ENCODE results near the gene STC2.

The STC2 gene

DNA sequence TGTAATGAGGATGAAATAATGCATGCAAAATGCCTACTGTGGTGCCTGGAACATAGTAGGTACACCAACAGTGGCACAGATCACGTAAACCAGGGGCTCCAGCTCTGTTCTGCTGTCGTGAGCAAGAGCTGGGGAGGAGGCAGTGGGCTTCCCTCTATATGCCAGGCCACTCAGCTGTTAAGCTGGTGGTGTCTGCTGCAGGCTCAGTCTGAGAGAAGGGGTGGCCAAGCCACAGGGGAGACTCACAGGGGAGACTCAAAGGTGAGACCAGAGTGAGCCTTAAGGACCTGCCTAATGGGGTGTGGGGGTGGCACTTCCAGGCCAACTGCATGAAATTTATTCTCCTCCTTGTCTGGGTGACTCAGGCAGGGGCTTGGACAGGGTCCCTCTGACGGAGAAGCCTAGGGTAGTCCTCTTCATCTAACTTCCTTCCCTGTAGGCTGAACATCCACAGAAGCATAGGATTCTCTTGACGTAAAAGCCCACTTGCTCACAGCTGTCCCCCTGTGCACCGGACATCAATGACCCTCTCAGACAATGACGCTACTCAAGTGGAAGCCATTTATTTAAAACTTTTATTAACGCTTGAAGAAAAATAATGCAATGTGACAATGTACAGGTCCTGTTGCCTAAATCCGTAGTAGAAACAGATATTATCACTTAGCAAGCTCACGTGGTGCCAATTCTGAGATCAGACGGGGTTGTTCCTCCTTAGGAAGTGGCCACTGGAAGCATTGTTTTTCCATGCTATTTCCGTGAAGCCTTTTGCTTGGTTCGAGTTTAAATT is 13.9 kb downstream of the STC2 start:
- DNase-seq (ENCODE audit: low read depth) = peak; percentile 40

- DNase-seq (ENCODE audit: low read depth) = no peak
Observed at GRCh38 chr5:173313351-173313801, 14.8 kb downstream of the STC2 start.

GRCh38 chr5:173312821-173313220 is 15.4 kb downstream of the STC2 start:
- no peak for DNase-seq (ENCODE audit: low read depth)

GRCh38 chr5:173311818-173312585 is 16.2 kb downstream of the STC2 start:
- DNase-seq (ENCODE audit: low read depth) = no peak

GRCh38 chr5:173310861-173311785 is 17.1 kb downstream of the STC2 start:
- DNase-seq (ENCODE audit: low read depth) = no peak

GRCh38 chr5:173310218-173310769 is 17.9 kb downstream of the STC2 start:
- DNase-seq (ENCODE audit: low read depth) = no peak

DNA sequence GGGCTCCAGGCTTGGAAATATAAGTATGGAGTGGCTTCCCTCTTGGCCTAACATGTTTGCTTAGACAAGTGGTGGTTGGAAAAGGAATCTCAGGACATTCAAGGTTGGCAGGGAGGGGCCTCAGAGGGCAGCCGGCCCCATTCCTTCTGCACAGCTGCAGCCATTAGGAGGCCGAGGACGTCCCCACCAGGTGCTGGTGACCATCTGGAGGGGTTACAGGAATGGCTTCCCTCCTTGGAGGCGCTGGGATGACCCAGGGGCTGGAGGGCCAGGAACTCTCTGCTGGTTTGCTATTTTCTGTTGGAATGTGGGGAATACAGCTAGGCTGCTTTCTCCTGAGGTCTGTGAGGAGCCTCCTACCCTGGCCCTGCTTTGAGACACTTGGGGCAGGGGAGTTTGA is 18.5 kb downstream of the STC2 start:
- DNase-seq (ENCODE audit: low read depth) = no peak

- no peak for DNase-seq (ENCODE audit: low read depth)
Observed at GRCh38 chr5:173308226-173308625, 20.0 kb downstream of the STC2 start.

- no peak for DNase-seq (ENCODE audit: low read depth)
Observed at GRCh38 chr5:173307695-173308094, 20.5 kb downstream of the STC2 start.

DNA sequence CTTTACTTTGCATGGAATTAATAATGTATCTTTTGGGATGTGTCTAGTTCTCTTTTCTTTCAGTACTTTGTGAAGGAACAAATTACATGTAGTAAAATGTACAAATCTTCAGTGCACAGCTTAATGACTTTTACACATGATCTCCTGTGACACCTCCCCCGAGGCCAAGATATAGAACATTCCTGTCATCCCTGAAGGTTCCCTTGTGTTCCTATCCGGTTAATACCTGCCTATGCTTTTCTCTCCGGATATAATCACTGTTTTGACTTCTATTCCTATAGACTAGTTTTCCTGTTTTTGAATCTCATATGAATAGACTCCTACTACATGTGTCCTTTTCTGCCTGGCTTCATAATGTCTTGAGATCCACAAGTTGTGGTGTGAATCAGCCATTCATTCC is 21.5 kb downstream of the STC2 start:
- no peak for DNase-seq (ENCODE audit: low read depth)

GRCh38 chr5:173304591-173304988 is 23.6 kb downstream of the STC2 start:
- DNase-seq (ENCODE audit: low read depth) = no peak

- DNase-seq (ENCODE audit: low read depth) = peak; percentile 68
Observed at GRCh38 chr5:173303878-173304590, 24.2 kb downstream of the STC2 start.

DNA sequence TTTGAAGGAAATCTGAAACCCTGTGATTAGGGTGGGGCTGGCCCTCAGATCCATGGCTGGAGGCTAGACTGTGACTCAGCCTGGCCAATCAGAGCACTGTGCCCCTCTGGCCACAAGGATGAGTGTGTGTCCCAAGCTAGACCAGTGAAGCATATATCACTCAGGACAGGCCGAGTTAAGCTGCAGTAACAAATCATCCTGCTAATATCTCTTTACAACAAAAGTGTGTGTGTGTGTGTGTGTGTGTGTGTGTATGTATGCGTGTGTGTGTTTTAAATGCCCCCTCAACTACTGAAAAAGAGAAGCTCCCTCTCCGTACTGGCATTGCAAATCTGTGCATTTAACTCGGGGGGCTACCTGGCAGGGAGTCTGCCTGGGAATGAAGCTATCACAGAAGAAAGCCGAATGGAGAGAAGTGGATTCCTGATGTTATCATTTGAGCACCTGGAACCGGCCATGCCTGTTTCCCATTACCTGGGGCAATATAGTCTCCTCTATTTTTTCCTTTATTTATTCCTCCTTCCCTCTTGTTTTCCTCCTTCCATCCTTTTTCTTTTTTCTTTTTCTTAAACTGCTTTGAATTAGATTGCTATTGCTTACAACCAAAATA is 25.6 kb downstream of the STC2 start:
- peak; percentile 92 for DNase-seq (ENCODE audit: low read depth)

GRCh38 chr5:173301695-173302545 is 26.3 kb downstream of the STC2 start:
- no peak for DNase-seq (ENCODE audit: low read depth)

DNA sequence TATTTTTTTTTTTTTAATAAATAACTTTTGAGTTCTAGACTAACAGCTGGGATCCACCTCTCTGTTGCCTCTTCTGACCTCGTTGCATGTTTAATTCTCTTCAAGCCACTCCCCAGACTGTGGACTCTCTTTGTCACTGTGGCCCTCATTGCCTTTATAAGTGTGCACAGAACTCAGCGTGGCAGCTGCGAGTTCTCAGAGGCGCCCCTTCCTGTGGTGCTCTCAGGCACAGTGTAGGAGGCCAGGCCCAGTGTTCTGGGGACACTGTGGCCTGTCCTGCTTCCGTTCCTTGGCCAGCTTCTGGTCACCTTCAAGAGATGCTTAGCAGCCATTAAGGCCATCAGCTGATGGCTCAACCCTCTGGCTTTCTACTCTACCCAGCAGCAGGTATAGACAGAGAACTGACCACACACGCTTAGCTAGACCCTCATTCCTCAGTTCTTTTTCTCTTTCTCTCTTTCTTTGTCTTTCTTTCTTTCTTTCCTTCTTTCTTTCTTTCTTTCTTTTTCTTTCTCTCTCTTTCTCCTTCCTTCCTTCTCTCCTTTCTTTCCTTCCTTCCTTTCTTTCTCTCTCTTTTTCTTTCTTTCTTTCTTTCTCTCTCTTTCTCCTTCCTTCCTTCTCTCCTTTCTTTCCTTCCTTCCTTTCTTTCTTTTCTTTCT is 27.7 kb downstream of the STC2 start:
- DNase-seq (ENCODE audit: low read depth) = no peak

- no peak for DNase-seq (ENCODE audit: low read depth)
Observed at GRCh38 chr5:173299820-173300219, 28.4 kb downstream of the STC2 start.

- DNase-seq (ENCODE audit: low read depth) = no peak
Observed at GRCh38 chr5:173298213-173298926, 29.8 kb downstream of the STC2 start.

GRCh38 chr5:173297813-173298212 is 30.4 kb downstream of the STC2 start:
- DNase-seq (ENCODE audit: low read depth) = no peak

Measured in ELR (cell line).